ENCODE measurements around the gene CA5A. TPM values are rescaled to one million over a fixed set of nuclear protein-coding genes. Genes with fewer than 3 reads are reported as not detected.

The CA5A gene
- total and polyA plus RNA-seq, 2 of the 13 experiments (the other 11 are each of a cell fraction or from before 2014, with no cell fraction given), result 66.8 to 106 TPM

- TF ChIP-seq ZNF740 (CRISPR knock-in tag; IDR thresholded peaks at IDR 0.05) (no peak; the same call in 1 of the 2 replicates), ZNF24 (IDR thresholded peaks at IDR 0.05) (no peak), ZMYM4 (CRISPR knock-in tag; IDR thresholded peaks at IDR 0.05) (no peak; the same call in 1 of the 2 replicates), ZNF414 (CRISPR knock-in tag; IDR thresholded peaks at IDR 0.05) (0 out of 2 replicates have a peak, but pooled peaks have one; percentile 43), RFX3 (CRISPR knock-in tag; IDR thresholded peaks at IDR 0.05) (no peak), FOXA3 (CRISPR knock-in tag; IDR thresholded peaks at IDR 0.05) (peak; percentile 74), RFX5 (IDR thresholded peaks at IDR 0.05; ENCODE audit: low read depth, low read length) (no peak), CEBPZ (IDR thresholded peaks at IDR 0.05; ENCODE audit: low read length) (no peak), ZBTB1 (CRISPR knock-in tag; IDR thresholded peaks at IDR 0.05; ENCODE audit: borderline replicate concordance) (no peak), RERE (CRISPR knock-in tag; IDR thresholded peaks at IDR 0.05; ENCODE audit: low read depth) (no peak)
These were observed 80.2 kb downstream of the CA5A start (continued) for GRCh38 chr16:87855852-87856715.
